ENCODE data around the gene ZNF473.

GRCh38 chr19:50005428-50005827 is 20.4 kb upstream of the ZNF473 start:
- no peak for TF ChIP-seq CTCF (conservative IDR thresholded peaks at IDR 0.05)
- no peak for TF ChIP-seq EZH2 (IDR thresholded peaks at IDR 0.05; ENCODE audit: low read depth)

All from PC-9 (cell line).